Peyer's patch (tissue), 4 donors: ENCODE results near the gene FOXD4L1.
"Not testable (repeated sequence)": the region's sequence is repeated elsewhere in the genome, so short reads cannot be mapped to it uniquely, and the experiment has no call there.

ENCODE experiments used
- POLR2A ChIP-seq, 2 donors: fragments of 450-650 bp; IDR thresholded peaks; one replicate each; pipeline ENCODE4 v1.5.1; 2017; ENCODE audit warnings: antibody characterized with exemption in 2 of 2, mild to moderate bottlenecking in 2 of 2, moderate library complexity in 2 of 2
- TF ChIP-seq, protein P1 (sequence below), 6 experiments: fragments of 450-650 bp in 4 of 6; fragments of 200-600 bp in 2 of 6; sonication (generic) in 1 of 6; IDR thresholded peaks; one replicate each; pipeline ENCODE4 v1.5.1; 2017 to 2019; ENCODE audit warnings: antibody characterized with exemption in 6 of 6, mild to moderate bottlenecking in 3 of 6, moderate library complexity in 1 of 6

DNA sequence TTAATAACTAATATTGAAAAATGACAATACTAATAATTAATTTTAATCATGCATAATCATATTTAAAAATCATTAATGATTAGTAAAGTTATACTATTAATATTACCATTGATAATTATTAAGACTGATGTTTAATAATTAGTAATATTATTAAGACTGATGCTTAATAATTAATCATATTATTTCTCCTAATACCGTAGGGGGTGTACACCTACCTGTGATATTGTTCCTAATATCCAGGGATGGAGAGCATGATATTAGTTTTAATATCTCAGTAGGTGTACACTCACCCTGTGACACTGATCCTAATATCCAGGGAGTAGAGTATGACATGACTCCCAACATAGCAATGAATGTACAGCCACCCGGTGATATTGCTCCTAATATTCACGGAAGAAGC is 12.4 kb downstream of the FOXD4L1 start:
- TF ChIP-seq, protein P1, sequence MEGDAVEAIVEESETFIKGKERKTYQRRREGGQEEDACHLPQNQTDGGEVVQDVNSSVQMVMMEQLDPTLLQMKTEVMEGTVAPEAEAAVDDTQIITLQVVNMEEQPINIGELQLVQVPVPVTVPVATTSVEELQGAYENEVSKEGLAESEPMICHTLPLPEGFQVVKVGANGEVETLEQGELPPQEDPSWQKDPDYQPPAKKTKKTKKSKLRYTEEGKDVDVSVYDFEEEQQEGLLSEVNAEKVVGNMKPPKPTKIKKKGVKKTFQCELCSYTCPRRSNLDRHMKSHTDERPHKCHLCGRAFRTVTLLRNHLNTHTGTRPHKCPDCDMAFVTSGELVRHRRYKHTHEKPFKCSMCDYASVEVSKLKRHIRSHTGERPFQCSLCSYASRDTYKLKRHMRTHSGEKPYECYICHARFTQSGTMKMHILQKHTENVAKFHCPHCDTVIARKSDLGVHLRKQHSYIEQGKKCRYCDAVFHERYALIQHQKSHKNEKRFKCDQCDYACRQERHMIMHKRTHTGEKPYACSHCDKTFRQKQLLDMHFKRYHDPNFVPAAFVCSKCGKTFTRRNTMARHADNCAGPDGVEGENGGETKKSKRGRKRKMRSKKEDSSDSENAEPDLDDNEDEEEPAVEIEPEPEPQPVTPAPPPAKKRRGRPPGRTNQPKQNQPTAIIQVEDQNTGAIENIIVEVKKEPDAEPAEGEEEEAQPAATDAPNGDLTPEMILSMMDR (IDR thresholded peaks at IDR 0.05): not testable (repeated sequence)
- not testable (repeated sequence) for TF ChIP-seq POLR2A (IDR thresholded peaks at IDR 0.05)
